NCI-H2171 treated with DMSO at 0.1 percent for 48 hours (cell line): Measurements from ENCODE around the gene ZNF654.
"Not testable (repeated sequence)": the region's sequence is repeated elsewhere in the genome, so short reads cannot be mapped to it uniquely, and the experiment has no call there.

Experiments used
- DNase-seq: peaks from one replicate; lab custom pipeline; 2025; lab: John Stamatoyannopoulos, UW

ZNF654 gene

DNA sequence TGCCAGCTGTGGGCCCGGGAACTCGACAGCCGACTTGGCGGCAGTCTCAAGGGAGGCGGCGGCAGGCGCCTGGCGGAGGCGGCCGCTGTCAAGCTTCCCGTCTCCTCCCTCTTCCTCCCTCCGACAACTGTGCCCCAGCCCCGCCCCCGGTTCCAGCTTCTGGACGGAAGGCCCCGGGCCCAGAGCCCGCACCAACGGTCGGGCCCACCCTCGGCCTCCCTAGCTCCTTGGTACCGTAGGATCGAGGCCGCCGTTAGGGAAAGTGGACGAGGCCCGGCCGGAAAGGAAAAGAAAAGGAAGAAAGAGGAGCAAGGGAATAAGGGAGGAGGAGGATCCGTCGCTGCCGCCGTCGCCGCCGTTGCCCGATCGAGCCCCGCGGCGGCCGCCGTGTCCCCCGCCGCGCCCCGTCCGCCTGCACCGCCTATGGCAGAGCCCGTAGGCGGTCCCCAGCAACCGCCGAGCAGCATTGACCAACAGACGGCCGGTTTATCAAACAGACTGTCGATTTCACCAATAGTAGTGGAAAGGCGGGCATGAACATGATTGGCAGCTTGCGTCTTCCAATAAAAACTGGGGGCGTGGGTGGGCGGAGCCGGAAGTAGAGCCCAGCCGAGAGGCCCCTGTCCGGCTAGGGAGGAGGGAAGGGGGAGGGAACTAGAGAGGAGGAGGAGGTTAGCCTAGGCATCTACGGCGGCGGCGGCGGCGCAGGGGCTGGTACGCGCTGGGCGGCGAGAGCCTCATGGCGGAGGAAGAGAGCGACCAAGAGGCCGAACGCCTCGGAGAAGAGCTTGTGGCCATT lies at the start of gene ZNF654, which contains the start of gene CGGBP1:
ZNF654 (plus strand) TSS at position 675 of the 799 bp plus-strand sequence; CDS start at position 740, 65 bp downstream.
CGGBP1 (minus strand) TSS at position 425 of the 799 bp plus-strand sequence. CDS start 3,029 bp downstream, outside the sequence.
- DNase-seq, result peak; percentile 92

GRCh38 chr3:88010810-88011209 lies 48.2 kb upstream of the ZNF654 start:
- no peak for DNase-seq

DNA sequence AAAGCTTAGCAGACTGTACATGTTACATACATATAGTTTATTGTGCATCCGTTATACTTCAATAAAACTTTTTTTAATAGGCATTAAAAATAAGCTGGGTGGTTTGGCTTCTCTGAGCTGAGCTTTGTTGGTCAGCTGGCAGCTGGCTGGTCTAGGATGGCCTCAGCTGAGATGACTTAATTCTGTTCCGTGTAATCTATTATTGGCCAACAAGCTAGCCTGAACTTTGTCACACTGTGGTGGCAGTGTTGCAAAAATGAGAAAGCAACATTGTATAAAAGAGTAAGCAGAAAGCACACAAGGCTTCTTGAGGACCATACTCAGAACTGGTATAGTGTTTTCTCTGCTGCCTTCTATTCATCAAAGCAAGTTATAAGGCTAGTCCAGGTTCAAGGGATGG lies 45.5 kb upstream of the ZNF654 start:
- no peak for DNase-seq

DNA sequence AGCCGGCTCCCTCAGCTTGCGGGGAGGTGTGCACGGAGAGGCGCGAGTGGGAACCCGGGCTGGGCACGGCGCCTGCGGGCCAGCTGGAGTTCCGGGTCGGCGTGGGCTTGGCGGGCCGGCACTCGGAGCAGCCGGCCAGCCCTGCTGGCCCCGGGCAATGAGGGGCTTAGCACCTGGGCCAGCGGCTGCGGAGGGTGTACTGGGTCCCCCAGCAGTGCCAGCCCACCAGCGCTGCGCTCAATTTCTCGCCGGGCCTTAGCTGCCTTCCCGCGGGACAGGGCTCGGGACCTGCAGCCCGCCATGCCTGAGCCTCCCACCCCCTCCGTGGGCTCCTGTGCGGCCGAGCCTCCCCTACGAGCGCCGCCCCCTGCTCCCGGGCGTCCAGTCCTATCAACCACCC lies 43.4 kb upstream of the ZNF654 start:
- DNase-seq, result not testable (repeated sequence)

- no peak for DNase-seq
These were observed 40.0 kb upstream of the ZNF654 start for GRCh38 chr3:88019024-88019423.

DNA sequence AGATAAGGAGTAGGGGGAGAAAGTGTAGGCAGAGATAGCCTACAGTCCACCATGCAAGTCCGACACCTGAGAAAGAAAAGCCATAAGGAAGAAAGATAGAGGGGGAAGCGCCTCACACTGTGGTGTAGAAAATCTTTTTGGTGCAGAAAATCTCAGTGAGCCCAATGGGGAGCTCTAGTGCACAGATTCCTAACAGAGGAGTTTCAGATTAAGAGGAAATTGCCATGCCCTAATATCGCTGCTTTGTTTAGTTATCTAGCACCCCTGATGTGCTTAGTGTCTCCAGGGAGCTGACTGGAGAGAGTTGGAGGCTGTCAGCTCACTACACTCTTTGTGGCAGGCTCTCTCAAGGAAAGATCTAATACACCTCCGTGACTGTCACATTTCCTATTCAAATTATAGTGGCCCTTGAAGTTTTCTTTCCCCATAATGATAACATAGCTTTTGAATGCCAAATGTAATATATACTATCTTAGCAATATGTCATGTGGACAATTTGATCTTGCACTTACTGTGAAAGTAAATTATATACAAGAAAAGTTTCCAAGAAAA lies 34.0 kb upstream of the ZNF654 start:
- DNase-seq, result no peak

DNA sequence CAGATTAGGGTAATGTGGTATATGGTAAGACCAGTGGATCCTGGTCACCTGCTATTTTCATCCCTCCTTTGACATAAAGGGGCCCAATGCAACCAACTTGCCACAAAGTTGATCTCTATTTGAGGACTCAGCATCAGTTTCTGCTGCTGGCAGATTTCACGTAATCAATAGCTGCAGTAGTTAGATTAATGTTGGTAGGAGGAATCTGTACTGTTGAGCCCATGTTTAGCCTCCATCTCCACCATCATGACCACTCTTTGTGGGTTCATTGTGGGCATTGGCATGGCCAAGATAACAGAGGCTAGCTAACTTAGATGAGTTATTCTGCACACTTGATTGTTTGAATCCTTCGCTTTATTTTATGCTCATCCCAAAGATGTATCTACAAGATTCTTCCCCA lies 30.2 kb upstream of the ZNF654 start:
- no peak for DNase-seq

DNA sequence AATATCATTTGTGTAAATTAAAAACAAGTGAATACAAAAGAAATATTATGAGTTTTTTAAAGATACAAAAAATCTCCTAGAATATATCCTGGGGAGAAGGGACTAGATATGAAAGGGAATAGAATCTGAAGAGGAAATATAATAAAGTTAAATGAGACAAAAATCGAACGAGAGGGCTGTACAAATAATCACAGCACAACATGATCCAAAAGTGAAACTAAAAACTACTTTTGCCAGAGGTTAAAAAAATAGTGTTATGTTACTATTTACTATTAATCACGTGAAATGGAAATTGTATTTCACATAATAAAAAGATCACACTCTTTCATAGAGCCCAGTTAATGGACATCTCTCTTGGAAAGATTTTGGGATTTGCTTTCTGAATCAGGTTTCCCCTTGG lies 28.8 kb upstream of the ZNF654 start:
- DNase-seq, result no peak

DNA sequence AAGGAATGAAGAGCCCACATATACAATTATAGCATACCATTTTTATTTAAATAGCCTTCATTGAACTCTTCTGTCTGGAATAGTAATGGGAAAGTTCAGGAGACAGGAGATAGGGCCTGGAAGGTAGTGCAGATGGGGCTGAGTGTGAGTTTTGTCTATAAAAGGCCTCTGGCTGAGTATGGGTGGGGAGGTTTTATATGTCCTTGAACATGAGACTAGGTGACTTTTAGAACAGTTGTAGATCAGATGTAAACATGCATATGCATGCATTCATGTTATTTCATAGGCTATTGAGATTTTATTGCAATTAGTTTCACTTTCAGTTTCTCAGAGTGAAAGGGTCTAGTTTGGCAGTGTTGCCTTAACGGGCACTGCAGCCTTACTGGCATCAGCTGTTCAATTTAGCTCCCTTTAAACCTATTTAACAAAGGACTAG lies 27.4 kb upstream of the ZNF654 start:
- no peak for DNase-seq

DNA sequence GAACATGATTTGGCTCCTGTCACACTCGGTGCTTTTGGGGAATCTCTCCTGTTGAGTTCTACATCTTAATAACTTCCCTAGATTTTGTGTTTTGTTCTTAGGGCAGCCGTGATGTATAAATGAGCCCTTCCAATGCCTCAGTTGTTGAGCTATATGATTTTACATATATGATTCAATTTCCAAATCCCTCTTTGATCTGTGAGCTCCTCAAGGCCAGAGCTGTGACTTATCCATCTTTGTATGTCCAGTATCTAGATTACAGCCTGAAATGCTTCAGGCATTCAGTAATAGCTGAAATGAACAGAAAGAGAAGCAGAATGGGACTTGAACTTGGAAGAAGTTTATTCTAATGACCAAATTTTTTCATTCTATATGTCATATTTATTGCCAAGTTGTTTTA lies 26.8 kb upstream of the ZNF654 start:
- DNase-seq, result no peak

GRCh38 chr3:88033079-88033478 lies 26.0 kb upstream of the ZNF654 start:
- DNase-seq, result no peak

DNA sequence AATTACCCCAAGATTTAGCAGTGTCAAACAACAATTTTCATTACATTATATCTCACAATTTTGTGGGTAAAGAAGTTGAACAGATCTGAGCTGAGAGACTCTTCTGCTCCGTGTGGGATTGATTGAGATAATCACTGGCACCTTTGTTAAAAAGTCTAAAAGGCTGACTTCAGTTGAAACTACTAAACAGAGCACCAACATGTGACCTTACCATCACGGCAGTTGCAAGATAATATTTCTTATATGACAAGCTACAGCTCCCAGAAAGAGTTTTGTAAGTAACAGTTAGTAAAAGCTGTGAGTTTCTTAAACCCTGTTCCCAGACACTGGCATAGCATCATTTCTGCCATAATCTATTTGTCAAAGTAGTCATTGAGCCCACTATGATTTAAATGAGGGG lies 25.2 kb upstream of the ZNF654 start:
- DNase-seq, result no peak

DNA sequence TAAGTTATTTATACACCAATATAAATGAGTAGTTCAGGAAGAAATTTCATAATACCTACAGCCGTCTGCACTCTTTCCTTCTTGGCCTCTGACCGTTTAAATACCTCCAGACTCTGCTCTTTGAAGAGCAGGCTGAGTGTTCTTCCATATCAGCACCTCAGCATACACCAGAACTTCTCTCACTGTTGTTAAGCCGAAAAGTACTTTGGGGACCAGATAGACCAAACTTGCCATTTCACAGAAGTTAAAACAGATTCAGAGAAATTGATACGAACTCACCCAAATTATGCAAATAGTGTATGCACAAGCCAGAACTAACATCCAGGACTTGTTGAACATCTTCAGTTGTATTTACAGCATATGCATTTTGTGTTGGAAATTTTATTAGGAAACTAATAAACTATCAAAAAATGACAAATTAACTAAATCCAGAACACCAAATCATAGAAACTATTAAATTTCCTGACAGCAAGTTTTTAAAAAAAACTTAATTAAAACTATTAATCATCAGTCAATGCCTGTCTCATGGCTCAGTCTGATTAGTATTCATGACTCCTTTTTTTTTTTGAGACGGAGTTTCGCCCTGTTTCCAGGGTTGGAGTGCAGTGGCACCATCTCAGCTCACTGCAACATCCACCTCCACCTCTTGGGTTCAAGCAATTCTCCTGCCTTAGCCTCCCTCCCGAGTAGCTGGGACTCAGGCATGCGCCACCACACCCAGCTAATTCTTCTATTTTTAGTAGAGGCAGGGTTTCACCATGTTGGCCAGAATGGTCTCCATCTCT lies 24.4 kb upstream of the ZNF654 start:
- DNase-seq, result no peak

- no peak for DNase-seq
These were observed 22.8 kb upstream of the ZNF654 start for GRCh38 chr3:88036221-88036620.

DNA sequence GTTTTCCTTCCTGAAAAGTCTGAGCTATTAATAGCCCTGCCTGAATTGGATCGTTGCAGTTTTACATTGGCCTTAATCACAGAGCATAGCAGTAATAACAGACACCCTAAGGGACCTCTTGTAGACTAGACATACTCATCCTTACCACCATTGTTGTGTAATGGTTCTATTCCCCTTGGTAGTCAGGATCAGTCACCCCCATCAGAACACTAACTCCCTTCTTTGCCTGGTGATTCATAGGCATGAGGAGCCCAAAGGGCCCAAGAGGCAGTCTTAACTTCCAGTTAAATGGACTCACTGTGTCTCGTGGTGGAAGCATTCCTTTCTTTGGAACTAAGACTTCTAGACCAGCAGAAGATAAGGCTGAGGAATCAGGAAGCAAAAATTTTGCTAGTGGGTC lies 20.5 kb upstream of the ZNF654 start:
- no peak for DNase-seq

DNA sequence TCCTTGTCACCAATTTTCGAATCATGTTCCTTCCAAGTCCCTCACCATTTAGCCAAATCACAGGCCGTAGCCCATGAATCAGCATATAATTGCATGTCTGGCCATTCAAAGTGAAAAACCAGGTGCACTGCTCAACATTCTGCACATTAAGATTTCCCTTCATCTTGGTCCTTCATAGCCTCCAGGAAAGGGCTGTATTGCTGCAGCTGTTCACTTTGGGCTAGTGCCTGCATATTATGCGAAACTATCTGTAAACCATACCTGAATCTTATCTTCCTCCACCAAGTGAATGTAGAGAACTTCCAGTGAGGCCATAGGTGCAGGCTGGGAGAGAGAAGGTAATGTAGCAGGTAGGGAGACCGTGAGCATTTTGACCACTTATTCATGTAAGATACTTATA lies 18.5 kb upstream of the ZNF654 start:
- DNase-seq, result no peak

DNA sequence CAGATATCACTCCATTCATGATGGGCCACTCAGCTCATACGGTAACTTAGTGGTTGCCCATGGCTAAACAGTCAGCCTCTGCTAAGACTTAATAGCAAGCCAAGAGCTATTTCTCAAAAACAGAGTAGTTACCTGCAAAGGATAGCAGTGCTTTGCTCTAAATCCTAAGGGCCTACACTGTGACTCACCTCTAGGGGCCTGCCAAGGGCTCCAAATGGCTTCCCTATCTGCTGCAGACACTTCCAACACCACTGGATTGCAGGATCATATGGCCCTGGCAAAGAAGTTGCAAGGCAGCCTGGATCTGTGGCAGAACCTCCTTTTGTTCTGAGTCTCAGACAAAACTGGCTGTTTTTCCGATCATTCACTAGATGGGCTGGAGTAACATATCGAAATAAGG lies 18.1 kb upstream of the ZNF654 start:
- no peak for DNase-seq

DNA sequence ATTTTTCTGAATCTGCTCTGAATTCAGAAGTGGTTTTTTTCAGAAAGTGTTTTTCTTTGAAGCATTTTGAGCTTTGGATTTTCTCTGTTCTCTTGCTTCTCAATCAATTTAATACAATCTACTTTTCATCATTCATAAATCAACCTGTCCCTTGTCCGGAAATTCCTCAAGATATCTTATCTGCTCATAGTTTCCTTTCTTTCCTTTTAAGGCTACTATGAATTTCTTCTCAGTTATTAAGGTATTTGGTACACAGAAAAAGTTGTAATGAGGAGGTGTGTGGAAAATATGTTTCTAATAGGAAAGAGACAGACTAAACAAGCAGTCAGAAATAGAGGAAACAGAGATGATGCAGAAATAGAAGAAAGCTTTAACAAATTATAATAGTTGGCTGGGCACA lies 14.6 kb upstream of the ZNF654 start:
- no peak for DNase-seq

- no peak for DNase-seq
These were observed 12.3 kb upstream of the ZNF654 start for GRCh38 chr3:88046766-88047165.

DNA sequence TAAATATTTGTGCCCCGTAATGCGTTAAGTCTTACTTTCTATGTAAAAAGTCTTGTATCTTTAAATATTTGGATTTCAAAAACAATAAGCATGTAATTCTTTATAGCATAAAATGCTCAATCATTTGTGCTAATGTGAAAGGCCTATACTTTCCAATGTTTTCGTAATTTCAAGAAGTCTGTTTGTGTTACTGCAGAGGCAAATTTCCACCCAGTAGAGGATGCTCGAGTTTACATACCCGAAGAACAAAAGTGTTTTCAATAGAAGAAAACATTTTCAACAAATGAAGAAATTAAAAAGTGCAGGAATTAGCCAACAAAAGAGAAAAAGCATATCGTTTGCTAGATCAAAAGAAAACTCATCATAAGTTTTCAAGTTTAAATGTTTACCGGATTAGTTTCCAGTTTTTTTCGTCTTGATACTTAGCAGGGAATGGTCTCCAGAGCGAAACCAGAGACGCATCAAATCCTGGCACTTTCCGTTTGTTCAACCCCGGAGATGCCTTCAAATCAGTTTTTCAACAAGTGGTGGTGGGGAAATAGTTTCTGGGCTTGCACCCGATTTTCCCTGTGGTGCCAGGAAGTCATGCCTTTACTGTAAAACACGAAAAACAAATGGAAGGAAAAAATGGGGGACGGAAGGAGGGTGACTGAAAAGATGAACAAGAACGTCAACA lies 1.3 kb upstream of the ZNF654 start:
- no peak for DNase-seq

GRCh38 chr3:88058306-88058580 lies 812 bp upstream of the ZNF654 start:
- no peak for DNase-seq

GRCh38 chr3:88059380-88060170 lies 520 bp downstream of the ZNF654 start:
- DNase-seq, result no peak
